HG03139 (cell line): ENCODE results near the gene UVRAG.

Source experiments
- ATAC-seq: cut with Tn5 transposase; IDR thresholded peaks from one replicate; pipeline ENCODE4 v1.9.1; 2021; ENCODE audit not compliant: unreplicated experiment

The UVRAG gene

GRCh38 chr11:75814677-75815344 lies at the start of gene UVRAG:
Gene UVRAG, plus strand, starts transcription at chr11:75815210. Its CDS starts 198 bp downstream, at chr11:75815408.
- ATAC-seq, result peak; percentile 71

DNA sequence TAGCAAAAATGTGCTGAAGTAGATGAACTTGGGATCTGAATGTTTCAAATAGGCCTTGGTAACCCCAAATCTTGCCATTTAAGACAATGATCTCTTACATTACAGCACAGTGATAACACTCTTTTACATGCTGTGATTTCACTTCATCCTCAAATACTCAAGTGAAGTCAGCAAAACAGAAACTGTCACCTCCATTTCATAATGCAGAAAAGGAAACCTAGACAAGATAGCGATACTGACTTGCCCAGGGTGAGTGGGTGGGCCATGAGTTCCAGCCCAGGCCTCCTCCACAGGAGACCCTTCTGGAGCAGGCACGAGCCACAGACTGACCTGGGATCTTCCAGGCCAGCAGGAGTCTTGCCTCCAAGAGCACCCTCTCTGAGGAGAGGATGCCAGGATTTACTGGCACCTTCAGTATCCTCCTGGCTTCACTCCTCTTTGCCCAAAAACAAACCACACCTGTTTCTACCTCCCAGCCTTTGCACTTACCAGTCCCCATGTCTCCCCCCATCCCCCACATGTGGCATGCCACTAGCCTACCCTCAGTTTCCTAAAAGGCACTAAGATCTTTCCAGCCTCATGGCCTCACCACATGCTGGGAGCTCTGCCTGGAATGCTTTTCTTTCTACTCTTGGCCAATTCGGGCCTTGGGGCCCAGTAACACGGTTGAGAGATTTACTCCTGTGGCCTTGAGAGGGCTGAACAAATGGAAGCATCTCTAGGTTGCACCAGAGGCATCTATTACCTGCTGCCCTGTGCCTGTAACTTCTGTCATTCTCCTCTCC lies 48.4 kb upstream of the UVRAG start:
- ATAC-seq, result no peak

DNA sequence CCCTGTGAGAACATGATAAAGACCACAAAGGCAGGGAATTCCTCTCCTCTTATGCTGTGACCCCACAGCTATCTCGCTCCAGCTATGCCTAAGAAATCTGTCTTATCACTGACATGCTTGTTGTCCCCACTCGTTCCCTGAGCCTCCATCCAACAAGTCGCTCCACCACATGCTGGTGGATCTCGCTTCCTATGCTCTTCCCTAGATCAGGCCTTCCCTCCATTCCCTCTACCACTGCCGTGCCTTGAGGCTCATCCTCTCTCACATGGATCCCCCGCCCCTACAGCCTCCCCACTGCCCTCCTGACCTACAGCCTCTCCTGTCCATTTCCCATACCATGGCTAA lies 47.8 kb upstream of the UVRAG start:
- no peak for ATAC-seq

- ATAC-seq, result no peak
Measured at GRCh38 chr11:75767793-75768111, 47.3 kb upstream of the UVRAG start.

GRCh38 chr11:75768112-75768908 lies 46.7 kb upstream of the UVRAG start, which contains the start of gene DGAT2:
Gene DGAT2, plus strand, starts transcription at chr11:75768778. Its CDS starts 214 bp downstream, at chr11:75768992.
- peak; percentile 57 for ATAC-seq

GRCh38 chr11:75768909-75769771 lies 45.9 kb upstream of the UVRAG start:
- no peak for ATAC-seq

DNA sequence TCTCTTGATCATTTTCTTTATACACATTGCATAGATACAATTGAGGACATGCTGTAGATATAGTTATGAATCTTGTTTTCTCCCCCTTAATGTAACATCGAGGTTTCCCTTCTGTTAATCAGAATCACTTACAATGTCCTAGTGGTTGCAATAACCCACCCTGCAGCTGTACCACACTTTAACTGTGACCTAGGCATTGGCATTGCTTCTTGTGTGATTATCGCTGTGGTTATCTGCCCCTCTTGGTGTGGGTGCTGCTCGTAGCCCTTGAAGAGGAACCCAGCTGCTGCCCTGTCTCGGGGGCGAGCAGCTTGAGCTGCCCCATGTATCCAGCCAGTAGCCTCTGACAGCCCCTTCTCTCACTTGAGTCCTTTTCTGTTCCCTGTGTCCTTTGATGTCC lies 44.9 kb upstream of the UVRAG start:
- no peak for ATAC-seq

DNA sequence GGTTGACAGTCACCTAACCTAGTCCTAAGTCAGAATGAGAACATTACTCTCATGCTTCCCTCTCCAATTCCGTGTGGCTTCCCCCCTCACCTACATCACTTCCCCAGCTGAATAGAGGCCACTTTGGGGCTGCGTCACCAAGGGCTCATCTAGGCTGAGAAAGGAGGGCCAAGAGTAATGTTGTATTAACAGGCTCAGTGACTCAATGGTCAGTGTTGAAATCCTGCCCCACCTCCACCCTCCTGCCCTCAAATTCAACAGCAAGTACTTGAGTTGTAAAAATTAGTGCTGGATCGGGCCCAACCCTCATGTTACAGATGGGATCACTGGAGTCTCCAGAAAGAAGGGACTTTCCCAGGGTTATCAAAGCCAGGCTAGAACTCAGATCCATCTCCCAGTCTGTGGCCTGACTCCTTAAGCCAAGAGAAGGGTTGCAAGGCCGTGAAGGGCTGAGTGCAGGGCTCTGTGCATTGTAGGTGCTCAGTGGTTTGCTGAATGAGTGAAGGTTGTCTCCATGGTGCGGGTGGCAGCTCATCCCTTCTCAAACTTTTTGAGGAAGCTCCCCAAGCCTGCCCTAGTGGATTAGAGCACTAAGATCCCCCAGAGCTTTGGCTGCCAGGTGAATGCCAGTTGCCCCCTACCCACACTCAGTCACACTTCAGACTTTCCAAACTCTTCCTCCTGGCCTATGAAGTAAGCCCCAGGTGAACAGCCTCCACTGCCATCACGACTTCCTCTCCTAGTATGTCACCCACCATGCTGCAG lies 43.2 kb upstream of the UVRAG start:
- ATAC-seq, result no peak

- ATAC-seq, result peak; percentile 81
Measured at GRCh38 chr11:75773595-75774353, 41.2 kb upstream of the UVRAG start.

DNA sequence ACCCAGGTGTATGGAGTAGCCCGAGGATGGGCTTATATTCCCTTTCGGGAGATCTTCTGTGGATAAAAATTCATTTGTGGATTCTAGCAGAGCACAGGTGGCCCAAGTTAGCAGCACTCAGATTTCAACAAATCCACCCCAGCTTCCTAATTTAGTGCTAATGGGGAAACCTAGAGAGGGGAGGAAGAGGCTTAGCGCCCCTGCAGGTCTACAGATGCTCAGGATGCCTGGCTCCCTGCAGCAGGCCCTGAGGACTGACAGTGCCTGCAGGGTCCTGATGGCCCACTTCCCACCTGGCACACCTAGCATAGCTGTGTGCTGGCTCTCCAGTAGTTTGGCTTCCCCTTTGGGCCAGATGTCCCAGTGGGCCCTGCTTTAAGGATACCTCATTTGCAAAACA lies 40.0 kb upstream of the UVRAG start:
- ATAC-seq, result no peak

GRCh38 chr11:75776546-75776945 lies 38.5 kb upstream of the UVRAG start:
- ATAC-seq, result no peak

DNA sequence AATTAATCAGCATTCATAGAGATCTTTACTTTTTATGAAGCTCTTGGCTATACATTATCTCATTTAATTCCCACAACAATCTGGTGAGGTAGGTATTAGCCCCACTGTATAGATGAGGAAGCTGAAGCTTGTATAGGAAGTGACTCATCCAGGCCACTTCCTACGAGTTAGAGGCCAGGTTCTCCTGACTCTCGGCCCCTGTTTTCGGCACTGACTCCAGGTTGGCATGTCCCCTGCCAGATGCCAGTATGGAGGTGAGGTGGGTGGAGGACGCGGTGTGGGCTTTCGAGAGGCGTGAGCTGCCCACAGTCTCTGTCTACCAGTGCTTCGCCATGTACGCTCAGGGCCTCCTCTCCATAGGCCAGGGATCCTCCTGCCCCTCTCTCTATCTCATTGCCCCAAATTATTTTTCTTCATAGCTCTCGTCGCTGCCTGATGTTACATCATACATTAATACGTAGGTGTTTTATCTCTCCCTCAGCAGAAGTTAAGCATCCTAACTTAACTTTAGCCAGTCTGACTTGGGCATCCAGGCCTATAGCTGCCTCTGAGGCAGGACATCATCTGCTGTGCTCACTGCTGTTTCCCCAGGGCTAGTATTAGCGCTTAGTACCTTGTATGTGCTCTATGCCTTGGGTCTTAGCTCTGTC lies 37.4 kb upstream of the UVRAG start:
- no peak for ATAC-seq

GRCh38 chr11:75778962-75779361 lies 36.0 kb upstream of the UVRAG start:
- no peak for ATAC-seq

DNA sequence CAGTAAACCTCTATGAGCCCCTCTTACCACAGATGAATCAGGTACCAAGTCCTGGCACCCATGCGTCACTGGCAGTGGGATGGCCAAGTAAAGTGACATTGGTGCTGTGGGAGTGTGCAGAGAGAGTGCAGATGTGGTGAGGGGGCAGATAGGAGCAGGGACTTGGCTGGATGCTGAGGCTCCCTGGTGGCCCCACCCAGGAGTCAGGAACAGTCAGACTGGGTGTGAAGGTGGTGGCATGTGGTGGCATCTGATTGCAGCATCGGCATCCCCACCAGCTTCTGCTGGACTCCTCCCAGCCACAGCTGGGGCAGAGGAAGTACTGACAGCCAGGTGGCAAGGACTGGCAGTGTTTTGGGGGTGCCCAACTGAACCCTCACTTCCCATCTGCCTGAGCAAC lies 35.0 kb upstream of the UVRAG start:
- ATAC-seq, result no peak

DNA sequence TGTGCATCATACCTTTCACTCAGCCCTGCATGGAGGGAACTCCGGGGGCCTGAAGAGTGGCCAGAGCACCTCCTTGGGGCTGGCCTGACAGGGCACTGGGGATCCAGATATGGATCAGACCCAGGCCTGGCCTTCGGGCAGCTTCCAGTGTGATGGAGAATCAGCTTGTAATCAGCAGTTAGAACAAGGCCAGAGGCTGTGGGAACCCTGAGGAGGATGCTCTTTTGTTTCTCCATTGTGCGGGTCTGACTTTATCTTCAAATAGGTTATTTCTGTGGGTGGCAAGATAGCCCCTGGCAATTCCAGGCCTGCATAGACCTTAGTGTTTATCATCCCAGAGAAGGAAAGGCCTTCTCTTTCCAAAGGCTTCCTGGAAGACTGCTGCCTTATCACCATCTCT lies 34.1 kb upstream of the UVRAG start:
- ATAC-seq, result no peak

- ATAC-seq, result no peak
Measured at GRCh38 chr11:75781296-75781695, 33.7 kb upstream of the UVRAG start.

- ATAC-seq, result no peak
Measured at GRCh38 chr11:75781831-75782230, 33.2 kb upstream of the UVRAG start.

- no peak for ATAC-seq
Measured at GRCh38 chr11:75782540-75783263, 32.3 kb upstream of the UVRAG start.
